ENCODE data around the gene AREL1. TPM values are rescaled to one million over a fixed set of nuclear protein-coding genes. Genes with fewer than 3 reads are reported as not detected.

Gene AREL1
- polyA plus RNA-seq, 1 experiment, result 55.3 TPM

- Histone ChIP-seq H3K9me3 (ENCODE audit: control insufficient read depth, insufficient read depth, low read length) (no peaks in the 10 kb centered on the region), H3K27ac (ENCODE audit: low read depth, low read length) (no peak overlapping the region), H3K27me3 (ENCODE audit: control insufficient read depth, insufficient read depth, low read length) (no peaks in the 10 kb centered on the region), H3K4me3 (ENCODE audit: low read depth, low read length) (no peak overlapping the region)
- DNase-seq (ENCODE audit: low read depth, low spot score), result no peak
- CTCF ChIA-PET, result no interaction called here
- TF ChIP-seq CTCF (IDR thresholded peaks at IDR 0.05; ENCODE audit: low read depth, low read length), result no peak
- POLR2A ChIA-PET, result interaction anchor here (0.6 kb wide), 1 partner anchor 45 kb away, joined by 3 read pairs; no protein-coding TSS in a partner anchor
Observed at GRCh38 chr14:74732387-74732786, 19.5 kb upstream of the AREL1 start.

- Histone ChIP-seq H3K27me3 (ENCODE audit: control insufficient read depth, insufficient read depth, low read length) (no peaks in the 10 kb centered on the region), H3K9me3 (ENCODE audit: control insufficient read depth, insufficient read depth, low read length) (peaks cover 3% of the 10 kb centered on the region; the same call in 1 of the 2 replicates), H3K4me3 (ENCODE audit: low read depth, low read length) (no peak overlapping the region), H3K27ac (ENCODE audit: low read depth, low read length) (no peak overlapping the region)
- DNase-seq (ENCODE audit: low read depth, low spot score), result no peak
- CTCF ChIA-PET, result no interaction called here
- no peak for TF ChIP-seq CTCF (IDR thresholded peaks at IDR 0.05; ENCODE audit: low read depth, low read length)
- POLR2A ChIA-PET, result no interaction called here
Observed at GRCh38 chr14:74723134-74723533, 10.3 kb upstream of the AREL1 start.

GRCh38 chr14:74720526-74720925 is 7.6 kb upstream of the AREL1 start:
- Histone ChIP-seq H3K27me3 (ENCODE audit: control insufficient read depth, insufficient read depth, low read length) (no peaks in the 10 kb centered on the region), H3K4me3 (ENCODE audit: low read depth, low read length) (no peak overlapping the region), H3K27ac (ENCODE audit: low read depth, low read length) (no peak overlapping the region), H3K9me3 (ENCODE audit: control insufficient read depth, insufficient read depth, low read length) (peaks cover 2% of the 10 kb centered on the region; the same call in 1 of the 2 replicates)
- peak; percentile 43 for DNase-seq (ENCODE audit: low read depth, low spot score)
- ChIA-PET CTCF (interaction anchor here (0.7 to 0.8 kb wide), 2 partner anchors 220 to 366 kb away, joined by 4 to 6 read pairs; no protein-coding TSS in a partner anchor), POLR2A (interaction anchor here (0.7 kb wide), 3 partner anchors 17 to 107 kb away, joined by 3 to 5 read pairs (median 4); no protein-coding TSS in a partner anchor)
- no peak for TF ChIP-seq CTCF (IDR thresholded peaks at IDR 0.05; ENCODE audit: low read depth, low read length)

- Histone ChIP-seq H3K27me3 (ENCODE audit: control insufficient read depth, insufficient read depth, low read length) (no peaks in the 10 kb centered on the region), H3K4me3 (ENCODE audit: low read depth, low read length) (peak overlapping the region; percentile 93), H3K27ac (ENCODE audit: low read depth, low read length) (peak overlapping the region; percentile 69), H3K9me3 (ENCODE audit: control insufficient read depth, insufficient read depth, low read length) (no peaks in the 10 kb centered on the region)
- DNase-seq (ENCODE audit: low read depth, low spot score), result no peak
- ChIA-PET POLR2A (interaction anchor here (0.5 kb wide), 1 partner anchor 1254 kb away, joined by 6 read pairs; no protein-coding TSS in a partner anchor), CTCF (no interaction called here)
- no peak for TF ChIP-seq CTCF (IDR thresholded peaks at IDR 0.05; ENCODE audit: low read depth, low read length)
Observed at GRCh38 chr14:74713395-74713735, 485 bp upstream of the AREL1 start.

- Histone ChIP-seq H3K9me3 (ENCODE audit: control insufficient read depth, insufficient read depth, low read length) (no peaks in the 10 kb centered on the region), H3K4me3 (ENCODE audit: low read depth, low read length) (peak overlapping the region; percentile 93; the same call in 1 of the 2 replicates), H3K27me3 (ENCODE audit: control insufficient read depth, insufficient read depth, low read length) (no peaks in the 10 kb centered on the region), H3K27ac (ENCODE audit: low read depth, low read length) (no peak overlapping the region)
- POLR2A ChIA-PET, result no interaction called here
- DNase-seq (ENCODE audit: low read depth, low spot score), result no peak
- CTCF ChIA-PET, result no interaction called here
- TF ChIP-seq CTCF (IDR thresholded peaks at IDR 0.05; ENCODE audit: low read depth, low read length), result no peak
Observed at GRCh38 chr14:74711651-74712050, 1.2 kb downstream of the AREL1 start.
